Upper lobe of left lung (tissue), 6 donors: ENCODE data around the gene EIF2S3. TPM values are rescaled to one million over a fixed set of nuclear protein-coding genes. Genes with fewer than 3 reads are reported as not detected.

Source experiments
- ATAC-seq, 2 donors: fragments of 200-7000 bp; cut with Tn5 transposase; one replicate each; pipeline ENCODE4 v1.9.1; 2022; ENCODE audit warnings: mild to moderate bottlenecking in 2 of 2, moderate library complexity in 2 of 2; ENCODE audit not compliant: low FRiP score in 2 of 2
- DNase-seq, 2 donors: peaks; one replicate each; pipeline ENCODE4 v3.0.0-alpha.2; 2019 to 2020
- H3K27ac ChIP-seq, 4 donors: fragments of 200-600 bp; sonication (generic); one replicate each; pipeline ENCODE4 v1.5.1; 2016 to 2019
- H3K27me3 ChIP-seq, 4 donors: fragments of 200-600 bp; sonication (generic); one replicate each; pipeline ENCODE4 v1.5.1; 2017 to 2019
- H3K36me3 ChIP-seq, 4 donors: fragments of 200-600 bp; sonication (generic); one replicate each; pipeline ENCODE4 v1.5.1; 2016 to 2019
- H3K4me1 ChIP-seq, 4 donors: fragments of 200-600 bp; sonication (generic); one replicate each; pipeline ENCODE4 v1.5.1; 2018 to 2019
- H3K4me3 ChIP-seq, 4 donors: fragments of 200-600 bp; sonication (generic); one replicate each; pipeline ENCODE4 v1.5.1; 2017 to 2019; ENCODE audit warnings: mild to moderate bottlenecking in 2 of 4, moderate library complexity in 1 of 4
- H3K9me3 ChIP-seq, 4 donors: fragments of 200-600 bp; sonication (generic); one replicate each; pipeline ENCODE4 v1.5.1; 2018 to 2019
- CTCF ChIP-seq, 6 experiments: fragments of 450-650 bp in 4 of 6; fragments of 200-600 bp in 2 of 6; sonication (generic) in 2 of 6; IDR thresholded peaks; one replicate each; pipeline ENCODE4 v1.5.1; 2016 to 2019; ENCODE audit warnings: antibody characterized with exemption in 6 of 6
- EP300 ChIP-seq, 4 donors: sonication (generic); formaldehyde crosslinking; IDR thresholded peaks; one replicate each; pipeline ENCODE4 v1.5.1; 2017; ENCODE audit warnings: antibody characterized with exemption in 4 of 4, control low read depth in 2 of 4
- POLR2A ChIP-seq, 4 donors: fragments of 450-650 bp; IDR thresholded peaks; one replicate each; pipeline ENCODE4 v1.5.1; 2016 to 2017; ENCODE audit warnings: antibody characterized with exemption in 4 of 4, mild to moderate bottlenecking in 2 of 4
- POLR2AphosphoS5 ChIP-seq, 2 donors: sonication (generic); formaldehyde crosslinking; IDR thresholded peaks; one replicate each; pipeline ENCODE4 v1.5.1; 2017; ENCODE audit warnings: antibody characterized with exemption in 2 of 2
- WGBS, 2 donors: methylation state at CpG; one replicate each; pipeline ENCODE4 v1.1.5; 2017 to 2018; 5-methylcytosine and 5-hydroxymethylcytosine counted together
- total RNA-seq, 6 donors: library from RNA; depleted of rRNA in 4 of 6; stranded (reverse); fragments of >200 nt in 4 of 6; gene quantifications; one replicate each; pipeline versions ENCODE4 v1.1.0 to v1.2.1, GENCODE V29; 2016 to 2021
- donor health status: DM: no; HTN: no; CAD: no; lungs with moderate emphysema.
- donor health status: DM: no; HTN: yes; CAD: no; lungs with severe emphysema.

The EIF2S3 gene
- total RNA-seq, 6 donors from 2014 or later: 65.0 to 161 (median 104) TPM

GRCh38 chrX:24027086-24027485, 27.7 kb upstream of the EIF2S3 start, which contains the start of gene KLHL15:
KLHL15 (minus strand) TSS chrX:24027186; CDS start chrX:24006693, 20,493 bp downstream.
- Histone ChIP-seq H3K27ac (peak within 1 kb of the TSS; percentile 94 to 97 (median 96)), H3K4me3 (peak within 1 kb of the TSS in 3 of 4 donors; percentile 55 to 71 (median 68)), H3K9me3 (peaks cover 0 to 4% (median 0%) of the 10 kb centered on the region in 4 donors), H3K27me3 (no peaks in the 10 kb centered on the region), H3K4me1 (peaks cover 0 to 4% (median 0%) of the 10 kb centered on the region in 4 donors), H3K36me3 (no peaks in the 10 kb centered on the region)
- TF ChIP-seq EP300 (IDR thresholded peaks at IDR 0.05) (no peak), CTCF (IDR thresholded peaks at IDR 0.05) (no peak), POLR2A (IDR thresholded peaks at IDR 0.05) (no peak), POLR2AphosphoS5 (IDR thresholded peaks at IDR 0.05) (no peak)
- DNase-seq (no peak), ATAC-seq (no peak)
- 81 to 89% methylated on average over 7 of the region's 7 CpGs for WGBS, 2 donors

- Histone ChIP-seq H3K36me3 (no peaks in the 10 kb centered on the region), H3K27ac (no peak overlapping the region), H3K4me3 (no peak overlapping the region), H3K9me3 (peaks cover 0 to 4% (median 0%) of the 10 kb centered on the region in 4 donors), H3K4me1 (peaks cover 0 to 3% (median 0%) of the 10 kb centered on the region in 4 donors), H3K27me3 (no peaks in the 10 kb centered on the region)
- TF ChIP-seq POLR2AphosphoS5 (IDR thresholded peaks at IDR 0.05) (no peak), CTCF (IDR thresholded peaks at IDR 0.05) (no peak), EP300 (IDR thresholded peaks at IDR 0.05) (no peak), POLR2A (IDR thresholded peaks at IDR 0.05) (no peak)
- 90% methylated on average over 6 of the region's 6 CpGs; no CpG with 5 or more reads in 1 of the 2 donors for WGBS, 2 donors
- no peak for ATAC-seq
- DNase-seq: no peak
Measured at GRCh38 chrX:24027985-24028384, 26.8 kb upstream of the EIF2S3 start.

DNA sequence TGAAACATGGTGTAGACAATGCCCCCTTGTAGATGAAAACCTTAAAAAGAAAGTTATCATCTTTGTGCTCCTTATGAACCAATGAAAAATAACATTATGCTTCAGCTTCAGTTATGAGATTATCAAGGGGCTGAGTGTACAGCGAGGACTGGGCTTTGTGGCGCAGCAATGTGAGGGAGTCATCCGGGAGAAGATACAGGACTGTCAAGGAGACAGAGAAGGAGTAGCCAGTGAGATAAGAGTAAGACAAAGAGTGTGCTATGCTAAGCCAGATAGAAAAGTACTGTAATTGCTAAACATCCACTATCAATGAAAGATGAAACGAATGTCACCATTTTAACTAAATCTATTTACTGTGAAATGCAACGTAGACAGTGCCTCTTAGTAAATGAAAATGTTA, 24.2 kb upstream of the EIF2S3 start:
- no peak for ATAC-seq
- H3K27me3 ChIP-seq: no peaks in the 10 kb centered on the region

GRCh38 chrX:24034485-24034884, 20.3 kb upstream of the EIF2S3 start:
- WGBS, 2 donors: 53 to 73% methylated on average over 2 to 5 of the region's 5 CpGs
- no peak for ATAC-seq

More for the DNA sequence above, 24.2 kb upstream of the EIF2S3 start:
- Histone ChIP-seq H3K4me3 (no peak overlapping the region), H3K4me1 (no peaks in the 10 kb centered on the region), H3K27ac (no peak overlapping the region), H3K9me3 (peaks cover 0 to 2% (median 0%) of the 10 kb centered on the region in 4 donors), H3K36me3 (no peaks in the 10 kb centered on the region)
- WGBS, 2 donors: 88 to 89% methylated on average over 5 of the region's 5 CpGs
- TF ChIP-seq CTCF (IDR thresholded peaks at IDR 0.05): no peak
- DNase-seq: no peak

More at GRCh38 chrX:24034485-24034884, 20.3 kb upstream of the EIF2S3 start:
- H3K4me1 ChIP-seq: no peaks in the 10 kb centered on the region
- no peak for DNase-seq
- H3K4me3 ChIP-seq: no peak overlapping the region
- no peaks in the 10 kb centered on the region for H3K36me3 ChIP-seq
- no peaks in the 10 kb centered on the region for H3K27me3 ChIP-seq
- H3K27ac ChIP-seq: no peak overlapping the region
- TF ChIP-seq POLR2AphosphoS5 (IDR thresholded peaks at IDR 0.05): no peak
- no peak for TF ChIP-seq EP300 (IDR thresholded peaks at IDR 0.05)
- TF ChIP-seq CTCF (IDR thresholded peaks at IDR 0.05): no peak
- no peak for TF ChIP-seq POLR2A (IDR thresholded peaks at IDR 0.05)
- H3K9me3 ChIP-seq: no peaks in the 10 kb centered on the region
